Brain microvascular endothelial cell (primary cell): ENCODE data around the gene CCL13.

Experiments used
- DNase-seq: peaks from one replicate; pipeline ENCODE4 v3.0.0-alpha.2; 2020
- H3K27ac ChIP-seq: fragments of 250-450 bp; sonication (Bioruptor Pico); 2 replicates; pipeline ENCODE4 v1.5.1; 2020; ENCODE audit warnings: mild to moderate bottlenecking, moderate library complexity
- H3K27me3 ChIP-seq: fragments of 250-450 bp; sonication (Bioruptor Pico); replicated peaks from 2 replicates; pipeline ENCODE4 v1.5.1; 2020; ENCODE audit warnings: mild to moderate bottlenecking
- H3K36me3 ChIP-seq: fragments of 250-450 bp; sonication (Bioruptor Pico); replicated peaks from 2 replicates; pipeline ENCODE4 v1.5.1; 2020; ENCODE audit warnings: mild to moderate bottlenecking
- H3K4me3 ChIP-seq: 2 replicates; pipeline ENCODE4 v1.5.1; 2011; ENCODE audit warnings: low read depth, mild to moderate bottlenecking, control low read depth, low read length, moderate library complexity
- CTCF ChIP-seq: IDR thresholded peaks from 2 replicates; pipeline ENCODE4 v1.5.1; 2011; ENCODE audit warnings: low read depth, mild to moderate bottlenecking, moderate library complexity, low read length, control low read depth, inconsistent platforms; ENCODE audit errors: missing control alignments
- in situ Hi-C: cut with HindIII; loops from 2 replicates; pipeline ENCODE4 v1.10.0; 2017; ENCODE audit warnings: low sequenced_read_pairs, low pct_ligation_motif_present

The CCL13 gene

DNA sequence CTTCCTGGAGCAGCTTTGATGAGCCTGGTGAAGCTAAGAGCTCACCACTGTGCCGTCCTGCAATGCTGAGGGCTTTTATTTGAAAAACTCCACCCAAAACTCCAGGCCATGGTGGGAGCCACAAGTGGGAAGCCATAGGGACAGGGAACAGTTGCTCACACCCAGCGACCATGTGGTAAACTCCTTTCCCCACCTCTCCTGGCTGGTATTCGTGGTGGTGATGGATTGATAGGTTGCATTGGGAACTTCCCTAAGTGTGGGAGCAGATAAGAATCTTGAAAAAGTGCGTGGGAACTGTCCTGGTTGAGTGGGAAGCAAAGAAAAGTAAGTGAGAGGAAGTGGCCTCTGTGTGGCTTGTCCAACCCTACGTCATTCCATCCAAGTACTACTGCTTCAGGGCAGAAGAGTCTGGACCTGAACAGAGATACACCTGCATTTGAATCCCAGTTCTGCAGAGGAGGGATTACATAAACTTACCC, 6.9 kb downstream of the CCL13 start, which contains the start of gene CCL1:
TSS of gene CCL1 (minus strand) at position 51 of the 479 bp plus-strand sequence. CDS start 72 bp downstream, outside the sequence.
- Histone ChIP-seq H3K36me3 (no peaks in the 10 kb centered on the region), H3K27me3 (no peaks in the 10 kb centered on the region), H3K4me3 (no peak within 1 kb of the TSS), H3K27ac (no peak within 1 kb of the TSS)
- in situ Hi-C loops = loop anchor here (25.0 kb wide), 1 partner anchor 176 kb away; no protein-coding TSS in a partner anchor
- no peak for TF ChIP-seq CTCF
- DNase-seq = no peak

- H3K4me3 ChIP-seq = no peak overlapping the region
- no peaks in the 10 kb centered on the region for H3K36me3 ChIP-seq
- in situ Hi-C loops = loop anchor here (25.0 kb wide), 1 partner anchor 177 kb away; no protein-coding TSS in a partner anchor
- no peak for TF ChIP-seq CTCF
- no peaks in the 10 kb centered on the region for H3K27me3 ChIP-seq
- H3K27ac ChIP-seq = no peak overlapping the region
- no peak for DNase-seq
These were observed 8.5 kb downstream of the CCL13 start for GRCh38 chr17:34364751-34365150.

GRCh38 chr17:34365340-34365739, 9.1 kb downstream of the CCL13 start:
- Histone ChIP-seq H3K27ac (no peak overlapping the region), H3K27me3 (no peaks in the 10 kb centered on the region), H3K36me3 (no peaks in the 10 kb centered on the region), H3K4me3 (no peak overlapping the region)
- TF ChIP-seq CTCF = no peak
- no peak for DNase-seq
- in situ Hi-C loops = loop anchor here (25.0 kb wide), 1 partner anchor 178 kb away; no protein-coding TSS in a partner anchor

- H3K27me3 ChIP-seq = no peaks in the 10 kb centered on the region
- no peak overlapping the region for H3K27ac ChIP-seq
- TF ChIP-seq CTCF = no peak
- DNase-seq = no peak
- H3K4me3 ChIP-seq = no peak overlapping the region
- in situ Hi-C loops = loop anchor here (25.0 kb wide), 1 partner anchor 179 kb away; no protein-coding TSS in a partner anchor
- no peaks in the 10 kb centered on the region for H3K36me3 ChIP-seq
These were observed 9.7 kb downstream of the CCL13 start for GRCh38 chr17:34366010-34366409.

DNA sequence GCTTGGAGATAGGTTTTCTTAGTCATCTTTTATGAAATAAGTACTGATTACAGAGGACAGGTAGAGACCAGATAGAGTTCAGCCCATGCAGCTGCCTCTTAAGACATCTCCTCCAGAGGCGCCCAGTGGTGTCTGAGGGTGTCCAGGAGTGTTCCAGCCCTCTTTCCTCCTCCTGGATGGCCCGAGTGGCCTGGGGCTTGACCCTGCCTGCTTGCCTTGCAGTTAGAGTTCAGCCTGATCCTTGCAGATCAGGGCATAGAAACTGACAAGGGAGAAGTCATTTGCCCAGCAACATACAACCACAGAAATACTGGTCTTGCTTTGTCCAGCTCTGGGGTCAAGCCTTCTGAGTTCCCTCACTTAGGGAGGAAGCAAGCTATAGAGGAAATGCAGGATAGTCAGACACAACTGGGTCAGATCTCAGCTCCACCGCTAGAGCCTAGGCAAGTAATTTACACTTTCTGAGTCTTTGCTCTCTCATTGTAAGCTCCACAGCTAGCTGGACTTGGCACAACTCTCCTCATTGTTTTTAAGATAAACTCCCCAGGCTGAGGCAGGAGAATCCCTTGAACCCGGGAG, 10.3 kb downstream of the CCL13 start:
- no peak for TF ChIP-seq CTCF
- no peak for DNase-seq
- Histone ChIP-seq H3K4me3 (no peak overlapping the region), H3K27me3 (no peaks in the 10 kb centered on the region), H3K36me3 (no peaks in the 10 kb centered on the region), H3K27ac (no peak overlapping the region)
- in situ Hi-C loops = loop anchor here (25.0 kb wide), 1 partner anchor 179 kb away; no protein-coding TSS in a partner anchor
